Motor neuron (in vitro differentiated cells): ENCODE measurements around the gene EFNA2. TPM values are rescaled to one million over a fixed set of nuclear protein-coding genes. Genes with fewer than 3 reads are reported as not detected.
"Not testable (repeated sequence)": the region's sequence is repeated elsewhere in the genome, so short reads cannot be mapped to it uniquely, and the experiment has no call there.

Experiments used
- ATAC-seq, 8 experiments: fragments of 200-7000 bp; cut with Tn5 transposase; replicated peaks in 6 of 8; 2 replicates each; pipeline ENCODE4 v1.8.0; 2021; ENCODE audit warnings: mild to moderate bottlenecking in 8 of 8, moderate library complexity in 8 of 8
- H3K27ac ChIP-seq, 2 donors: fragments of 250-450 bp; sonication (Bioruptor Pico); 2 replicates each; pipeline ENCODE4 v1.9.0; 2021; ENCODE audit warnings: antibody characterized with exemption in 2 of 2, mild to moderate bottlenecking in 2 of 2, moderate library complexity in 1 of 2
- H3K4me1 ChIP-seq, 2 donors: fragments of 250-450 bp; sonication (Bioruptor Pico); replicated peaks in 1 of 2; 2 replicates each; pipeline ENCODE4 v1.6.1; 2021; ENCODE audit warnings: antibody characterized with exemption in 2 of 2, mild to moderate bottlenecking in 2 of 2, moderate library complexity in 1 of 2
- H3K4me3 ChIP-seq, 5 donors: fragments of 250-450 bp; sonication (Bioruptor Pico); 2 replicates each; pipeline ENCODE4 v1.9.0; 2021; ENCODE audit warnings: antibody characterized with exemption in 5 of 5, mild to moderate bottlenecking in 5 of 5, moderate library complexity in 4 of 5
- WGBS, 10 experiments: fragments of 450-650 bp; shearing (Covaris generic); methylation state at CpG; one replicate each; pipeline ENCODE4 v1.0.0; 2022; 5-methylcytosine and 5-hydroxymethylcytosine counted together
- in situ Hi-C, 9 experiments: fragments of 400-800 bp; cut with MboI; loops; one replicate each; pipeline ENCODE4 v1.15.0; 2021; ENCODE audit warnings: low sequenced_read_pairs in 9 of 9, low pct_unique_long_range_greater_than_20kb in 2 of 9; ENCODE audit not compliant: unreplicated experiment in 9 of 9
- total RNA-seq, 8 experiments: library from RNA; unstranded; fragments of 300-600 nt; gene quantifications; 2 replicates each; pipeline versions ENCODE4 v1.2.3 to v1.2.4, GENCODE V29; 2022

EFNA2 gene
- total RNA-seq, 8 experiments from 2014 or later: 2.4 to 9.2 (median 4.5) TPM; not detected in 3

- in situ Hi-C loops: no loop called here
- WGBS, 10 experiments: 20% methylated on average over 1 of the region's 18 CpGs; no CpG with 5 or more reads in 9 of the 10 experiments
- no peak for ATAC-seq
- Histone ChIP-seq H3K27ac (no peak overlapping the region), H3K4me3 (no peak overlapping the region), H3K4me1 (peaks cover 0 to 15% of the 10 kb centered on the region in 2 donors)
Measured at GRCh38 chr19:1310853-1311180, 25.1 kb downstream of the EFNA2 start.

DNA sequence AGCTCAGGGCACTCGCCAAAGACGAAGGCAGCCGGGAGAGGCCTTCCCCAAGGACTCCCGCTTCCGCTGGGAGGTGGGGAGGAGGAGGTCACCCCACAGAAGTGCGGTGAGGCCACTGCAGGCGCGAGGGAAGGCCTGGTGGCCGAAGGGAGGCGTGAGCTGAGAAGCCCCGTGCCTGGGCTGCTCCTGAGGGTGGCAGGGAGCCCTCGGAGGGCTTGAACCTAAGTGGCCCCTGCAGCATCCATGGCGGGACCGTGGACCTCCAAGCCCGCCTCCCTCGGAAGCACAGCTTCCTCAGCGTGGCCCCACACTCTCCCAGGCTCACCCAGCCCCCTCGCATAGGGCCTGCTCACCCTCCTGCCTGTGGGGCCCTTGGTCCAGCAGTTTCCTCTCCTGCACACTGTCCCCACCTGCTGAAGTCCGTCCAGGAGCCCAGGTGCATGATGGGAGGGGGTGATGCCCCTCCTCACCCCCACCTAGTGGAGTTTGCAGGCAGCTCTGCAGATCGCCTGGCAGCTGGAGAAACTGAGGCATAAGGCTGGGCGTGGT lies 25.9 kb downstream of the EFNA2 start:
- 20 to 92% (median 82%) methylated on average over 1 to 7 of the region's 21 CpGs; no CpG with 5 or more reads in 6 of the 10 experiments for WGBS, 10 experiments
- no peak overlapping the region for H3K27ac ChIP-seq
- H3K4me3 ChIP-seq: no peak overlapping the region
- no peak for ATAC-seq
- peaks cover 0 to 20% of the 10 kb centered on the region in 2 donors for H3K4me1 ChIP-seq
- in situ Hi-C loops: no loop called here

GRCh38 chr19:1312767-1313694 lies 27.4 kb downstream of the EFNA2 start:
- in situ Hi-C loops: no loop called here
- WGBS, 10 experiments: 83 to 100% (median 87%) methylated on average over 1 to 7 of the region's 61 CpGs; no CpG with 5 or more reads in 7 of the 10 experiments
- peak in 1 of 8 experiments; percentile 4 for ATAC-seq
- Histone ChIP-seq H3K27ac (no peak overlapping the region), H3K4me3 (no peak overlapping the region), H3K4me1 (peaks cover 0 to 20% of the 10 kb centered on the region in 2 donors)

DNA sequence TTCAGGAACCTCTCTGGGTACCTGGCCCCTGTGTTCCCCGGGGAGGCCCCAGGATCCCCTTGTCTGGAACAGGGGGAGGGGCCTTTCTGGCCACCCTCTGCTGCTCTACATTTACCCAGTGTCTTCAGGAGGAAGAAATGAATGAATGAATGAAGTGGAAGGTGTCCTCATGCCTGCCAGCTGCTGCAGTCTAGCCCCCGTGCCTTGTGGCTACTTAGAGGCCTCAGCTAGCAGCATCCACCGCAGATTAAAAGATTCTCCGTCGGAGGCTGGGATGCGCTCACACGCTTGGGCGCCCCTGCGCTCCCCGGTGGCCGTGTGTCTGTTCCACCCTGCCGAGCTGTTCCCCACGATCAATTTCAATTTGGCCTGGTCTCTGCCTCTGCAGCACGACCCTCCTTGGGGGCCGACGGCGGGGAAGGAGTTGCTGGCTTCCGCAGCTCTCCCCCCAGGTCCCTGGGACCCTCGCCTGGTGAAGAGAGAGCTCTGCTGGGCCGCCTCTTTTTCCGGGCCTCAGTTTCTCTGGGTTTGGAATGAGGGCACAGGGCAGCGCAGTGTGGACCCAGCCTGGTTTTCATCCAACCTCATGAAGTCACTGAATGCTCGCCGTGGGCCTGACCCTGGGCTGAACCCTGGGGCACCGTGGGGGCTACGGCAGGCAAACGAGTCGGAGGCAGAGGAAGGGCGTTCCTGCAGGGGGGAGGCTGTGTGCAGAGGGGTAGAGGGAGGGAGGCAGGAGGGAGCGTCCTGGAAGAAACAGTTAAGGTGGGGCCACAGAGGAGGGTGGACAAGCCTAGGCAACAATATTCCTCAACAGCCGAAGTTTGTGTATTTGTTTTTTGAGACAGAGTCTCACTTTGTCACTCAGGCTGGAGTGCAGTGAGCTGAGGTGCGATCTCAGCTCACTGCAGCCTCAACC lies 28.3 kb downstream of the EFNA2 start:
- no peak overlapping the region for H3K27ac ChIP-seq
- 30 to 100% (median 70%) methylated on average over 1 to 14 of the region's 32 CpGs; no CpG with 5 or more reads in 1 of the 10 experiments for WGBS, 10 experiments
- peaks cover 7 to 29% of the 10 kb centered on the region in 2 donors for H3K4me1 ChIP-seq
- in situ Hi-C loops: no loop called here
- H3K4me3 ChIP-seq: no peak overlapping the region
- peak in 3 of 8 experiments; percentile 5 to 26 (median 10) for ATAC-seq

DNA sequence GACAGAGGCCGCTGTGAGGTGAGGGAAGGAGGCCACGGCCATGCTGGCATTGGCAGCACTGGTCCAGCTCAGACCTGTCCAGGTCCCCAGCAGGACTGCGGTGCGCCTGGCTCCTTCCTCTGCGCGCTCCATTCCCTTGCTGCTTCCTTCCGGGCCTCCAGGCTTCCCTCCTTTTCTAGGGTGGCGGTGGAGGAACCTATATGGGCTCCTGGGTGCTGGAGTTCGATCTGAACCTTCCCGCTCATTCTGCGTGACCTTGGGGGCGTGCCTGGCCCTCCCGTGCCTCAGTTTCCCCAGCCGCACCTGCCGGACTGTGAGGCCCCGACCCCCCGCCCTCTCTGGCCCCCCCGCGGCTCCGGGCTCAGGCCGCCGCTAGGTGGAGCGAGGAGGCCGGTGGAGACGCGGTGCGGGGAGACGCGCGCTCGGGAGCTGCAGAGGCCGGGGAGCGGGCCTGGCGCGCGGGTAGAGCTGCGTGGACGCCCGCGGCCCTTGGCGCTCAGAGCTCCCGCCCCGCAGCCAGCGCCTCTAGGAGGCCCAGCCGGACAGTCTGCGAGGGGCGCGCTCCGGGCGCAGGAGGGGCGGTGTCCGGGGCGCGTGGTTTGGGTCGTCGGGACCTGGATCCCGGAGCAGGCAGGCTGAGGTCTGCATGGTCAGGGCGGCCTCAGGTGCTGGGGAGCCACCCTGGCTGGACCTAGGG lies 29.9 kb downstream of the EFNA2 start:
- H3K4me3 ChIP-seq: peak overlapping the region in 3 of 5 donors; percentile 11 to 17 (median 17)
- 51% methylated on average over 18 of the region's 58 CpGs; no CpG with 5 or more reads in 9 of the 10 experiments for WGBS, 10 experiments
- in situ Hi-C loops: no loop called here
- peak; percentile 57 to 90 (median 62) for ATAC-seq
- peaks cover 15 to 35% of the 10 kb centered on the region in 2 donors for H3K4me1 ChIP-seq
- no peak overlapping the region for H3K27ac ChIP-seq

DNA sequence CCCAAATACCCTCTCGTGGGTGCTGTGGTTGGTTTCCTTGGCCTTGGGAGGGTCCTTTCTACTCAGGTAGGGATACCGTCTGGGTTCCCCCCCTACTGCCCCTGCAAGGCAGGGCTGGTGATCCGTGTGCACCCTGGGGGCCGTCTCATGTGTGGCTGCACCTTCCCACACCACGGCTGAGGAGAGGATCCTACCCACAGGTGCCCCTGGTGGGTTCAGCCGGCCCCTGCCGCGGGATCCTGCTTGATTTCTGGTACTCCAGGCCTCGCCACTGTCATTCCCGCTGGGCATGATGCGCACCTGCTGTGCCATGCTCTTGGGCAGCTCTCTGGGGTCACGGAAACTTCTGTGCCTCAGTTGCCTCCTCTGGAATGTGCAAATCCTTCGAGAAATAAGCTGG lies 30.8 kb downstream of the EFNA2 start:
- WGBS, 10 experiments: 0 to 100% (median 66%) methylated on average over 1 to 6 of the region's 13 CpGs; no CpG with 5 or more reads in 4 of the 10 experiments
- H3K27ac ChIP-seq: no peak overlapping the region
- in situ Hi-C loops: no loop called here
- no peak for ATAC-seq
- H3K4me3 ChIP-seq: no peak overlapping the region
- H3K4me1 ChIP-seq: peaks cover 15 to 35% of the 10 kb centered on the region in 2 donors

DNA sequence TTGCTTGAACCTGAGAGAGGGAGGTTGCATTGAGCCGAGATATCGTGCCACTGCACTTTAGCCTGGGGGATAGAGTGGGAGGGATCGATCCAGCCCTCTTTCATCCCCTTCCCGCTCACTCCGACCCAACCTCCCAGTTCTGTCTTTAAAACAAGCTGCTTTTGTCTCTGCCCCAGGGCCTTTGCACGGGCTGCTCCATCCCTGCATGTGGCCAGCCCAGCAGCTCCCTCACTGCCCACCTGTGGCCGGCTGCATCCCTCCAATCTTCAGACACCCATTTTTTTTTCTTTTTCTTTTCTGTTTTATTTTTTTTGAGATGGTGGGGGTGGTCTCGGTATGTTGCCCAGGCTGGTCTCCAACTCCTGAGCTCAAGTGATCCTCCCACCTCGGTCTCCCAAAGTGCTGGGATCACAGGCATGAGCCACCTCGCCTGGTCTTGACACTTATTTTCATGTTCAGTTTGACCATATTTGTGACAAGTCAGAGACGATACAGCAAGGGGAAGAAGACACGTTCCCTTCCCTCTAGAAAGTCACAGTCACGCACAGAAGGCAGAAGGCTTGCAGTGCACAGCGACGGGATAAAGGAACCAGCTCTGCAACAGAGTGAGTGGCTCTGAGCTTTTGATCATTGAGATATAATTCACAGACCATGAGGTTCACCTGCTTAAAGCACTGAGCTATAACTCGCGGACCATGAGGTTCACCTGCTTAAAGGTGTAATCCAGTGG lies 31.8 kb downstream of the EFNA2 start:
- Histone ChIP-seq H3K27ac (no peak overlapping the region), H3K4me1 (peaks cover 15 to 33% of the 10 kb centered on the region in 2 donors), H3K4me3 (no peak overlapping the region)
- 49 to 88% (median 73%) methylated on average over 2 to 12 of the region's 17 CpGs; no CpG with 5 or more reads in 1 of the 10 experiments for WGBS, 10 experiments
- in situ Hi-C loops: no loop called here
- ATAC-seq: no peak

GRCh38 chr19:1318678-1319471 lies 33.2 kb downstream of the EFNA2 start:
- H3K27ac ChIP-seq: peak overlapping the region; percentile 36 to 78
- peaks cover 21 to 36% of the 10 kb centered on the region in 2 donors for H3K4me1 ChIP-seq
- WGBS, 10 experiments: 5 to 28% (median 13%) methylated on average over 2 to 15 of the region's 46 CpGs; no CpG with 5 or more reads in 5 of the 10 experiments
- in situ Hi-C loops: no loop called here
- peak in 5 of 8 experiments; percentile 65 to 83 (median 77) for ATAC-seq
- H3K4me3 ChIP-seq: peak overlapping the region in 2 of 5 donors; percentile 3 to 4

GRCh38 chr19:1320282-1320650 lies 34.6 kb downstream of the EFNA2 start:
- H3K4me3 ChIP-seq, in situ Hi-C loops, H3K27ac ChIP-seq, ATAC-seq: not testable (repeated sequence)
- WGBS, 10 experiments: 43 to 100% (median 80%) methylated on average over 1 to 2 of the region's 3 CpGs; no CpG with 5 or more reads in 6 of the 10 experiments
- peaks cover 27 to 40% of the 10 kb centered on the region in 2 donors for H3K4me1 ChIP-seq

DNA sequence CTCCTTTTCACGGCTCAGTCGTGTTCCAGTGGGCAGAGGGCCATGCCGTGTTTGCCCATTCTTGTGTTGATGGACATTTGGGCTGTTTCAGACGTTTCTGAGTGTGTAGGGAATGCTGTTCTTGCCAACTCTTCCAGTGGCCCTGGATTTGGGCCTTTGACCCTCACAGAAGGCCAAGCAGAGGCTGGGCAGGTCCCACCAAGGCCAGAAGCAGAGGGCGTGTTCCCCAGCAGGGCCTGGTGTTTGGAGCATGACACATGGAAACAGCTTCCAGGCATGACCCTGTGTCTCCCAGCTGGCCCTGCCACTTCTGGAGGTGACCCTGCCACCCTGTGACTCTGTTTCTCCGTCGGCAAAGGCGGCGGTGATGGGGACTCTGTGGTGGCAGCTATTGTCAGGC lies 35.9 kb downstream of the EFNA2 start:
- no peak overlapping the region for H3K4me3 ChIP-seq
- no peak overlapping the region for H3K27ac ChIP-seq
- H3K4me1 ChIP-seq: peaks cover 31 to 37% of the 10 kb centered on the region in 2 donors
- in situ Hi-C loops: no loop called here
- ATAC-seq: no peak
- WGBS, 10 experiments: no CpG with 5 or more reads among the region's 9 CpGs
